Measurements from ENCODE around the gene UBE4B.

The UBE4B gene

DNA sequence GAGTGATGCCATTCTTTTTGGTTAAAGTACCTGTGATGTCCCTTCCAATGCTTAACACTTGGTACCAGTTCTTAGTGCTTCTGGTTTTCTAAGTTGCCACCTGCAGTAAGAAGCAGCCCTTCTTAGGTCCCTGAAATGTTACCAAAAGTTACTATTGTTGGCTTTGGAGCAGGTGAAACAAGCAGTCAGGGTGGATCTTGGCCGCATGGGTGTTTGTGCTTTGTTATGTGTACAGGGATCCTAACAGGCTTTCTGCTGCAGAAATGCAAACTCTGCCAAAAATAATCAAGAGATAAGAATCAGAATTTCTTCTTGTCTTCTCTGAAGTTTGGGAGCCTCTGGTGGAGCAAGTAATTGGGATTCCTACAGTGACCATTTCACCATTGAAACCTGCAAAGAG is 84.4 kb downstream of the UBE4B start:
- DNase-seq (ENCODE audit: low spot score), result no peak

DNA sequence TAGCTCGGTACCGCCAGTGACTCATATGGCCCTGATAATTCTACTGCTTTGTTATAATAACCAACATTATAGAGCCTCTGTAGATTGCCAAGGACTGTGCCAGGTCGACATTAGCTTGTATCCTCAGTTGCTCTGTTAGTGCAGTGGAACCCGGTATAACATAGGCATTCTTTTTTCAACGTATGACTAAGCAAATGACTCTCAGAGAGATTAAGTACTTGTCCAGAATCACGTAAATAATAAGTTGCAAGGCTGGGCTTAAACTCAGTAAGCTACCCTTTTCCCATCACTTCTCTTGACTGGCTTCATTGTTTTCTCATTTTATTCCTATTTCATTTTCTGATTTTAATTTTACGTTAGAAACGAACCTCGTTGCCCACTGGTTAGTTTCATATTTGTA is 85.1 kb downstream of the UBE4B start:
- no peak for DNase-seq (ENCODE audit: low spot score)

GRCh38 chr1:10121688-10122087 is 88.9 kb downstream of the UBE4B start:
- no peak for DNase-seq (ENCODE audit: low spot score)

DNA sequence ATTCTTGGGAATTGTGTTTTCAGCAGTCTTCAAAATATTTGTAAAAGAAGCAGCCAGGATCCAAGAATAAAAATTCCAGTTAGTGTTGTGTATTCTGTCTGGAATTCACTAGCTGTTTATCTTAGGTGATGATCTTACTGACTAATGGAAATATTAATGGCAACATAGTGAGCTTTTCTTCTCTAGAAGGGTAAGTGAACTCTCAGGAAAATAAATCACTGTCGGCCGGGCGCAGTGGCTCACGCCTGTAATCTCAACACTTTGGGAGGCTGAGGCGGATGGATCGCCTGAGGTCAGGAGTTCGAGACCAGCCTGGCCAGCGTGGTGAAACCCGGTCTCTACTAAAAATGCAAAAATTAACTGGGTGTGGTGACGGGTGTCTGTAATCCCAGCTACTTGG is 90.2 kb downstream of the UBE4B start:
- DNase-seq (ENCODE audit: low spot score), result no peak

- no peak for DNase-seq (ENCODE audit: low spot score)
These were observed 95.5 kb downstream of the UBE4B start for GRCh38 chr1:10128101-10128765.

DNA sequence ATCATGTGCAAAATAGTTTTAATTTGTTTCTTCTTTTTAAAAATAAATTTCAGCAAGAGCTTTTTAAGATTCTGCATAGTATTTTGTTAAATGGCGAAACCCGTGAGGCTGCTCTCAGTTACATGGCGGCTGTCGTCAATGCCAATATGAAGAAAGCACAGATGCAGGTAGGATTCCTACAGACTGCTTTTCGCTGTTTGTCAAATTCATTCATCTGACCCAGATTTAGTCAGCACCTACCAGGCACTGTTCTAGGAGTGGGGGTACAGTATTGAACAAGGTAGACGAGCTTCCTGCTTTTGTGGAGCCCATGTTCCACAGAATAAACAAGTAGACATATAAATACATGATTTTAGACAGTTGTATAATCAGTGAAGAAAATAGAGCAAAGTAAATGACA is 99.6 kb downstream of the UBE4B start:
- peak; percentile 50 for DNase-seq (ENCODE audit: low spot score)

- no peak for DNase-seq (ENCODE audit: low spot score)
These were observed 100.1 kb downstream of the UBE4B start for GRCh38 chr1:10132852-10133251.

DNA sequence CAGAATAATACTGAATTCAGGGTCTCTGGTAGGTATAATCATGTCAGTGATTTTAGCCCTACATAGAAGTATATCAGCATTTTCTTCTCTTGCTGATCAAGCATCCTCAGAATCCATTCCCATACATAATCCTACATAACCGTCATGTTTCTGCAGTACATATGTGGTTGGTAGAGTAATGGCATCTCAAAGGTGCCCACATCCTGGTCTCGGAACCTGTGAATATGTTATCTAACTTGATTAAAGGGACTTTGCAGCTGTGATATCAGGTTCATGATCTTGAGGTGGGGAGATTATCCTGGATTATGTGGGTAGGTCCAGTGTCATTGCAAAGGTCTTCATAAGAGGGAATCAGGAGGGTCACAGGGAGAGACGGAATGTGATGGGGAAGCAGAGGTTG is 108.2 kb downstream of the UBE4B start:
- DNase-seq (ENCODE audit: low spot score), result no peak

DNA sequence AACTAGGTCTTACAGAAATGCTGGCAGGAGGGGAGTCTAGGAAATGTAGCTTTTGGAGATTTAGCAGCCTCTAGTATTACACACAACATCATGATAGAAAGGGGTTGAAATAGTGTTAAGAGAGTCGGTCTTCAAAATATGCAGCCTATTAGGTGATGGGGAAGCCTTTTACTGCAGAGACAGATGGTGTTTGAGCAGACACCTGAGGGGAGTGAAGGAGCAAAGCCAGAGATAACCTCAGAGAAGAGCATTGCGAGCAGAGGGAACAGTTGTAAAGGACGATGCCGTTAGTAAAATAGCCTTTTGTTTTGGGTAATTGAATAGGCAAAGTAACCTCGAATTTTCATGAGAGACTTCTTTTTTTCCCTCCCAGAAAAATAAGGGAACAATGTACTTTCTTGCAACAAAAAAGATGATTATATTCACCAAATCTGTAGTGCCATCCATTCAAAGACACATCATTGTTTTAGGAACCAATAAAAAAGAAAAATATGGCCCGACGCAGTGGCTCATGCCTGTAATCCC is 111.3 kb downstream of the UBE4B start:
- peak; percentile 89 for DNase-seq (ENCODE audit: low spot score)

GRCh38 chr1:10146391-10146790 is 113.6 kb downstream of the UBE4B start:
- DNase-seq (ENCODE audit: low spot score), result no peak

DNA sequence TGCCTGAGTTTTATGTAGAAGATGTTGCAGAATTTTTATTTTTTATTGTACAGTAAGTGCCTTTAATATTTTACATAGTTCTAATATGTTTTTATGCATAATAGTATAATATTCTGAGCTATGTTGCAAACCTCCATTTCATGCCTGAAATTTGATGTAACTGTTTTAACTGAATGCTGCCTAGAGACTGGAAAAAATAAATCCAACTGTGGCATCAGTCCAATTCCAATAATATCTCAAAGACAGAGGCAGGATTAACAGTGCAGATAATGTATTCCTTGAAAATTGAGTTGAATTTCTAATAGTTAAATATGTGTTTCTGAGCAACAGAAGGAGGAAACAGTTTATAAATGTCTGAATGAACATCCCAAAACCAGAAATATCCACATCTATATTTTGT is 116.5 kb downstream of the UBE4B start:
- no peak for DNase-seq (ENCODE audit: low spot score)

DNA sequence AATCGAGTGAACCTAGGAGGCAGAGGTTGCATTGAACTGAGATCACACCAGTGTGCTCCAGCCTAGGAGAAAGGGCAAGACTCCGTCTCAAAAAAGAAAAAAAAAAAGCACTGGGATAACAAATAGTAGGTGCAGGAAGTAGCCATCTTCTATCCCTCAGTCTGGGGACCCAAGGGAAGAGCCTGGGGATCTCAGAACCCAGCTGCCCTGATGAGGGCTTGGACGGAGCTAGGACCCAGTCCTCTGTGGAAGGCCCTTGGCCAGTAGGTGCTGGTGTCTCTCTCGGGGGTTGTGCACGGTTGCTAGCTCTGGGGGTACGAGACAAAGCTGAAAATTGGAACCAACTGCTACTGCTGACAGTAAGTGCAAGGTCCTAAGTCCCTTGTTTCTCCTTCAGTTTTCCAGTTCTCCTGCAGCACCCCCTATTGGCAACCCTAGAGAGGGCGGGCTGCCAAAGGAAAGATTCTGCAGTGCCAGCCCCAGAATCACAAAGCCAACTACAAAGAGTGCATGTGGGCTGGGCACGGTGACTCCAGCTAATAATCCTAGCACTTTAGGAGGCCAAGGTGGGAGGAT is 120.0 kb downstream of the UBE4B start:
- peak; percentile 67 for DNase-seq (ENCODE audit: low spot score)

DNA sequence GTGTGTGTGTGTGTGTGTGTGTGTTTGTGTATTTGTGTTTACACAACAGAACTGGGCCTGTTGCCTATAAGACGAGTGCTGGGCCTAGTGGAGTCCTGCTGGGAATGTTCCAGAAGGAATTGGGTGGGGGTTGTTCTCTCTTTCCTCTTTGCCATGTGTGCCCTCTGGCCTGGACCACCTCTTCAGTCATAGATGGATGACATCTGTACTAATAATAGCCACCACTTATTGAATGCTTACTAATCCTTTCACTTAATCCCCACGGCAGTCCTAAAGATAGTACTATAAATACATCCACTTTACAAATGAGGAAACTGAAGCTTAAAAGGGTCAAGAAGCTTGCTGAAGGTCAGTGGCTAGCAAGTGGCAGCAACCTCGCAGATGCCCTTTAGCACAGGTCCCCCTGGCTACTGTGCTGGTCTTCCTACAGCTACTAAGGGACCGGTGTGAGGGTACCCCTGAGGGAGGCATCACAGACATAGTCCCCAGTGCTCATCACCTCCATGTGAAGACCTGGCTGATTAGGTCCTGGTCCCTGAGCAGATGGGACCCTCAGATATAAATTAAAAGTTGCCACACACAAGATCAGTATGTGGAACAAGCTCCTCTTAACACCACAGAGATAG is 122.4 kb downstream of the UBE4B start:
- DNase-seq (ENCODE audit: low spot score), result no peak

DNA sequence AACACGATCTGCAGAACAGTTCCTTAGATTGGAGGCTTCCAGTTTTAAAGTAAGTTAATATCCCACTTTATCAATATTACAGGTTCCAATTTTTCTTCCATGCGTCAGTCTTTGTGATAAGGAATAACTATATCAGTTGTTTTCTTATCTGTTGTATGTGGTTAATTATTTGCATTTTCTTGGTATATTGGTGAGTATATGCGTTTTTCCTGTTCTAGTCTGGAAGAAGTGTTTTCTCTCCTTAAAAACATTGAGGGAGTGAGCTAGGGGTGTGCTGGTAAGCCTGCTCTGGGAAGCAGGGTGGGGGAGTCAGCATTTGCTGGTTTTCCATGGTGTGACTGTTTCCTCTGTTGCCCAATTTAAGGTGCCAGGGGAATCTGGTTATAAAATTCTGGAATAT is 127.4 kb downstream of the UBE4B start:
- no peak for DNase-seq (ENCODE audit: low spot score)

DNA sequence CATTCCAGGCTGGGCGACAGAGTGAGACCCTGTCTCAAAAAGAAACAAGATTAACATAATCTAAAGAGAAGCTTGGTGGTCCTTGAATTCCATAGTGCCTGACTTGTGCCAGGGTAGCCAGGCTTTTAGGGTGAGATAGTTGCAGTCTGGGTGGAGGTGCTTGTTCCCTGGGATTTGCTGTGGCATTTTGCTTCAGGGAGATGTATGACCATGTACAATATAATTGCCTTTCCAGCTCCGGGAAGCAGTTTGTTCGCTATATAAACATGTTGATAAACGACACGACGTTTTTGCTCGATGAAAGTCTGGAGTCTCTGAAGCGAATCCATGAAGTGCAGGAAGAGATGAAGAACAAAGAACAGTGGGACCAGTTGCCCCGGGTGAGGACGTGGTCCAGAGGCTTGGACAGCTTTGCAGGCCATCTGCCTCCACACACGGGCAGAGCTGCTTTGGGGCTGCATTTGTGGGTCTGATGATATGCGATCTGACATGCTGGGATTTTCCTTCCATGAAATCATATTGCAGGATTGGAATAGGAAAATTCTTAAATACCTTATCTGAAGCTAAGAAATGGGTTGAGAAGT is 128.2 kb downstream of the UBE4B start:
- peak; percentile 93 for DNase-seq (ENCODE audit: low spot score)

DNA sequence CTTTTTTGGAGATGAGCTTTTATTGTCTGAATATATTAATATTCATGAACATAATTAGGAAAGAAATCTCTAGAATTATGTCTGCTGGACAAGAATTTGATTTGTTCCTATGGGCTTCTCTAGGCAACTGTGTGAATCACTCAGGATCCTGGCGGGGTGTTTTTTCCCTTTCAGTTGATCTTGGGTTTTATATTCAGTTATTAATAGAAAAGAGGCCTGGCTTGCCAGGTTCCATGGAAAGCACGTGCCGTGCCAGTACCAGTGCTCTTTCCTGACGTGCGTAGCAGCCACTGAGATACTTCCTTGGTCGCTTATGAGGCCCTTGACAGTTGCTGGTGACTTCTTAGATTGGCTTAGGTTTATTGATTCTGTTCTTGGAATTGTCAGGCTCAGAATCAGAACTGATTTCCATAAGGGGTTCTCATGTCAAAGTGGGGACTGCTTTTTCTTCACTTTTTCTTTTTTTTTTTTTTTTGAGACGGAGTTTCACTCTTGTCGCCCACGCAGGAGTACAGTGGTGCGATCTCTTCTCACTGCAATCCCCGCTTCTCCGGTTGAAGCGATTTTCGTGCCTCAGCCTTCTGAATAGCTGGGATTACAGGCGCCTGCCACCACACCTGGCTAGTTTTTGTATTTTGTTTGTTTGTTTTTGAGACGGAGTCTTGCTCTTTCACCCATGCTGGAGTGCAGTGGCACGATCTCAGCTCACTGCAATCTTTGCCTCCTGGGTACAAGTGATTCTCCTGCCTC is 129.0 kb downstream of the UBE4B start:
- peak; percentile 86 for DNase-seq (ENCODE audit: low spot score)

DNA sequence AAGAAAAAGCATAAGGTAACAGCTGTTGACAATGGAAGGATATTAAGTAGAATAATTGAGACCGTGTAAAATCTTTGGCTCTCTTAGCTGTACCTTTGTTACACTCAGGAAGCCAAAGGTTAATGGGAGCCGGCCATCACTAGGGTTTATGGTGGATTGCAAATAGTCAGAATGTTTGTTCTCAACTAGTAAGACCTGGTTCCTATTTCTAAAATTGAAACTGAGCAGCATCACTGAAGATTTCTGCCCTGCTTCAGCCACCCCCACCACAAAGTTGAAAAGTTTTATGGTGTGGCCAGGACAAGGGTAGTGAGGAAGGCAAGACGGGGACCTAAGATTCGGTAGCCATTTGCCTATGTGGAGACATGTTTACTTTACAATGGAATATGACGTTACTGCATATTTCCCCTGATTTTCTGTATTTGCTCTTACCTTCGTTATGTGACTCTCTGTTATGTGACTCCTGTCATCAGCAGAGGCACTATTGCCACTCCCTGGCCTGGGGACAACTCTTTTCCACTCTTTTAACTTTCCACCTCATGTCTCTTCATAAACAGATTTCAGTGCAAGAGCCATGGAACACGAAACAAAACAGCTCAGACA is 136.3 kb downstream of the UBE4B start:
- no peak for DNase-seq (ENCODE audit: low spot score)

- no peak for DNase-seq (ENCODE audit: low spot score)
These were observed 137.4 kb downstream of the UBE4B start for GRCh38 chr1:10170239-10170574.

GRCh38 chr1:10171105-10171767 is 138.5 kb downstream of the UBE4B start:
- DNase-seq (ENCODE audit: low spot score), result no peak

- DNase-seq (ENCODE audit: low spot score), result no peak
These were observed 139.4 kb downstream of the UBE4B start for GRCh38 chr1:10171995-10172669.

- no peak for DNase-seq (ENCODE audit: low spot score)
These were observed 140.8 kb downstream of the UBE4B start for GRCh38 chr1:10173582-10173981.

All from cerebellar cortex (tissue), 1 donor.